Calu3 (cell line): ENCODE data around the gene POU6F1. TPM values are rescaled to one million over a fixed set of nuclear protein-coding genes. Genes with fewer than 3 reads are reported as not detected.

Experiments used
- BruUV-seq: library from RNA; stranded (reverse); fragments of 400-500 nt; replicated peaks from 2 replicates; lab custom pipeline; 2021; lab: Mats Ljungman, UMichigan
- CTCF ChIA-PET: fragments of 300-600 bp; sonication (Branson Sonifier 250); formaldehyde crosslinking; loops from one replicate; lab custom pipeline; 2022; ENCODE audit warnings: antibody characterized with exemption; lab: Charles Lee
- DNase-seq: peaks from one replicate; pipeline ENCODE4 v3.0.0; 2022
- H3K27ac Mint-ChIP-seq: one replicate; pipeline ENCODE4 v1.8.0; 2022; ENCODE audit warnings: mixed read lengths; ENCODE audit not compliant: unreplicated experiment
- H3K27me3 Mint-ChIP-seq: one replicate; pipeline ENCODE4 v1.8.0; 2022; ENCODE audit warnings: mixed read lengths; ENCODE audit not compliant: unreplicated experiment
- H3K36me3 Mint-ChIP-seq: one replicate; pipeline ENCODE4 v1.8.0; 2022; ENCODE audit warnings: mild to moderate bottlenecking, moderate library complexity, mixed read lengths; ENCODE audit not compliant: insufficient read depth, unreplicated experiment
- H3K4me1 Mint-ChIP-seq: one replicate; pipeline ENCODE4 v1.8.0; 2022; ENCODE audit warnings: mild to moderate bottlenecking, low read depth, mixed read lengths; ENCODE audit not compliant: unreplicated experiment
- H3K4me3 Mint-ChIP-seq: one replicate; pipeline ENCODE4 v1.8.0; 2022; ENCODE audit warnings: mild to moderate bottlenecking, low read depth, moderate library complexity, mixed read lengths; ENCODE audit not compliant: unreplicated experiment
- H3K9me3 Mint-ChIP-seq: one replicate; pipeline ENCODE4 v1.8.0; 2022; ENCODE audit warnings: low read depth, mixed read lengths; ENCODE audit not compliant: unreplicated experiment
- intact Hi-C: fragments of 100-400 bp; cut with micrococcal nuclease; formaldehyde crosslinking; loops from one replicate; pipeline ENCODE4 v1.10.0; 2022; ENCODE audit not compliant: unreplicated experiment
- total RNA-seq: library from RNA; stranded (reverse); gene quantifications from 2 replicates; pipeline ENCODE4 v1.2.3, GENCODE V29; 2022
- TF ChIP-seq, protein P1 (sequence below): fragments of 200-600 bp; IDR thresholded peaks from one replicate; pipeline ENCODE4 v1.8.0; 2022; ENCODE audit warnings: antibody characterized with exemption; ENCODE audit not compliant: unreplicated experiment

POU6F1 gene
- total RNA-seq, 1 experiment from 2014 or later: 2.5 TPM

GRCh38 chr12:51189790-51190355, 28.0 kb downstream of the POU6F1 start:
- CTCF ChIA-PET: interaction anchor here (0.5 kb wide), 1 partner anchor 9 kb away, joined by 4 read pairs; no protein-coding TSS in a partner anchor
- TF ChIP-seq, protein P1, sequence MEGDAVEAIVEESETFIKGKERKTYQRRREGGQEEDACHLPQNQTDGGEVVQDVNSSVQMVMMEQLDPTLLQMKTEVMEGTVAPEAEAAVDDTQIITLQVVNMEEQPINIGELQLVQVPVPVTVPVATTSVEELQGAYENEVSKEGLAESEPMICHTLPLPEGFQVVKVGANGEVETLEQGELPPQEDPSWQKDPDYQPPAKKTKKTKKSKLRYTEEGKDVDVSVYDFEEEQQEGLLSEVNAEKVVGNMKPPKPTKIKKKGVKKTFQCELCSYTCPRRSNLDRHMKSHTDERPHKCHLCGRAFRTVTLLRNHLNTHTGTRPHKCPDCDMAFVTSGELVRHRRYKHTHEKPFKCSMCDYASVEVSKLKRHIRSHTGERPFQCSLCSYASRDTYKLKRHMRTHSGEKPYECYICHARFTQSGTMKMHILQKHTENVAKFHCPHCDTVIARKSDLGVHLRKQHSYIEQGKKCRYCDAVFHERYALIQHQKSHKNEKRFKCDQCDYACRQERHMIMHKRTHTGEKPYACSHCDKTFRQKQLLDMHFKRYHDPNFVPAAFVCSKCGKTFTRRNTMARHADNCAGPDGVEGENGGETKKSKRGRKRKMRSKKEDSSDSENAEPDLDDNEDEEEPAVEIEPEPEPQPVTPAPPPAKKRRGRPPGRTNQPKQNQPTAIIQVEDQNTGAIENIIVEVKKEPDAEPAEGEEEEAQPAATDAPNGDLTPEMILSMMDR: no peak

DNA sequence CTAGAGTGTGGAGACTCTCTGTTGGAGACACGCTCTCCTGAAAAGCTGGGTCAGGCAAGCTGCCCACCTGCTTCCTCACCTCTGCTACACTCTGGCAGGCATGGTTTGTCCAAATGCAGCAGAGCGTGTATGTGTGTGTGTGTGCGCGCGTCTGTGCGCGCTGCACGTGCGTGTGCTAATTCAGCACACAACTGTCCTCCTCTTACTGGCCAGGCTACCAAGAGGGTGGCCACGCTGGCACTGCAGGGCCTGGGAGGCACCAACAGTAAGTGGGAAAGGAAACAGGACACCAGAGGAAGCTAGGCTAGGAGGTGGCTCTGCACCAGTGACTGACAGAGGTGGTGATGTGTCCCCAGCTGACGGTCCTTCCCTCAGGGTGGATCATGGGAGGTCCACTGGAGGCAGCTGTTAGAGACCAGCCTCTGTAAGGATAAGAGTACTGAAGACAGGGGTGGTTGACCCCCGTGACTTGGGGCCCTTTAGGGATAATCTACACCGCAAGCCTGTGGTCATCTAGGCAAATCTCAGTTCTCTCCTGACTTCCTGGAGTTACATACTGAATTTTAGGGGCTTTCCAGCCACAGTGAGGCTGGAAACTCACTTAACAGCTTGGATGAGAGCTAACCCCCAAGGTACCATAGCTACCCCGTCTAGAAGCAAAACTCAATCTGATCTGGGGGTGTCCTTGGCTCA, 29.4 kb downstream of the POU6F1 start:
- H3K4me1 Mint-ChIP-seq: peaks cover 5% of the 10 kb centered on the region
- BruUV-seq: no TSS peak
- no peak overlapping the region for H3K27ac Mint-ChIP-seq
- TF ChIP-seq, protein P1: no peak
- H3K4me3 Mint-ChIP-seq: no peak overlapping the region
- no peaks in the 10 kb centered on the region for H3K36me3 Mint-ChIP-seq
- no peak for DNase-seq
- no peaks in the 10 kb centered on the region for H3K9me3 Mint-ChIP-seq
- CTCF ChIA-PET: no interaction called here
- intact Hi-C loops: no loop called here
- peaks cover 8% of the 10 kb centered on the region for H3K27me3 Mint-ChIP-seq

More at GRCh38 chr12:51189790-51190355, 28.0 kb downstream of the POU6F1 start:
- Mint-ChIP-seq H3K36me3 (no peaks in the 10 kb centered on the region), H3K27ac (no peak overlapping the region), H3K27me3 (no peaks in the 10 kb centered on the region), H3K9me3 (no peaks in the 10 kb centered on the region), H3K4me3 (no peak overlapping the region), H3K4me1 (no peaks in the 10 kb centered on the region)
- intact Hi-C loops: no loop called here
- BruUV-seq: no TSS peak
- DNase-seq: no peak

- H3K4me1 Mint-ChIP-seq: peaks cover 6% of the 10 kb centered on the region
- H3K9me3 Mint-ChIP-seq: no peaks in the 10 kb centered on the region
- no TSS peak for BruUV-seq
- H3K4me3 Mint-ChIP-seq: no peak overlapping the region
- CTCF ChIA-PET: interaction anchor here (0.5 kb wide), 1 partner anchor 362 kb away, joined by 3 read pairs; no protein-coding TSS in a partner anchor
- H3K27me3 Mint-ChIP-seq: peaks cover 8% of the 10 kb centered on the region
- TF ChIP-seq, protein P1: no peak
- intact Hi-C loops: no loop called here
- no peak for DNase-seq
- H3K36me3 Mint-ChIP-seq: no peaks in the 10 kb centered on the region
- H3K27ac Mint-ChIP-seq: no peak overlapping the region
Observed at GRCh38 chr12:51187370-51187987, 30.4 kb downstream of the POU6F1 start.

DNA sequence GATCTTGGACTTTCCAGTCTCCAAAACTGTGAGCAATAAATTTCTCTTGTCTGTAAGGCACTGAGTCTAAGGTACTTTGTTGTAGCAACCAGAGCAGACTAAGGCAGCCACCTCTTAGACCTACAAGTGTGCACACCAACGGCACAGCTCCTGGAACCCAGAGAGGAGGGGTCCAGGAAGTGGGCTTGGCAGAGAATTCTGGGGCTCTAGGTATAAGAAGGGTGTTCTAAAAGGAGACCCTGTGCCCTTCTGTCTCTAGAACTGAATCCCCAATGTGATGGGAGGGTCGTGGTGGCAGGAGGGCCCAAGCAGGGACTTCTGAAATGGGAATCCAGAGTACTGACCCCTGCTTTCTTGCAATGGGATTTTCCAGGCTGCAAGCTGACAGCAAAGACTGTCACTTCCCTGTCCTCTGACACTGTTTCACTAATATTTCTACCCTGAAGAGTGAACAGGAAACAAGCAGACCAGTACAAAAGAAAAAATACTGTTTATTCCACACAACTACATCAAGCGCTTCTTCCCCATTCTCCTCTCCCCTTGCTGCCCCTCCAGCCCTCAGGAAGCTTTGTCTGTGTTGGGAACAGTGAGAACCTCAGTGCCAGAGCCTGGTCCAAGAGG, 31.3 kb downstream of the POU6F1 start:
- no TSS peak for BruUV-seq
- CTCF ChIA-PET: interaction anchor here (0.5 kb wide), 1 partner anchor 361 kb away, joined by 3 read pairs; no protein-coding TSS in a partner anchor
- DNase-seq: no peak

More for the DNA sequence above, 31.3 kb downstream of the POU6F1 start:
- Mint-ChIP-seq H3K27ac (no peak overlapping the region), H3K27me3 (peaks cover 8% of the 10 kb centered on the region), H3K36me3 (no peaks in the 10 kb centered on the region), H3K4me1 (peaks cover 6% of the 10 kb centered on the region), H3K4me3 (no peak overlapping the region), H3K9me3 (no peaks in the 10 kb centered on the region)
- TF ChIP-seq, protein P1: no peak
- intact Hi-C loops: no loop called here
